Gastrocnemius medialis (tissue), 4 donors: ENCODE data around the gene TP63. TPM values are rescaled to one million over a fixed set of nuclear protein-coding genes. Genes with fewer than 3 reads are reported as not detected.

Source experiments
- ATAC-seq, 2 donors: fragments of 150-250 bp; one replicate each; pipeline ENCODE4 v1.9.1; 2016
- DNase-seq, 2 donors: peaks; one replicate each; pipeline ENCODE4 v3.0.0-alpha.2; 2019
- H3K27ac ChIP-seq, 4 donors: fragments of 200-600 bp; sonication (generic); 1 replicate in 1 of 4; 2 replicates in 3 of 4; pipeline ENCODE4 v1.5.1; 2016 to 2018; ENCODE audit warnings: mild to moderate bottlenecking in 2 of 4, moderate library complexity in 1 of 4
- H3K27me3 ChIP-seq, 3 donors: fragments of 200-600 bp; sonication (generic) in 2 of 3; 1 replicate in 1 of 3; 2 replicates in 2 of 3; pipeline versions ENCODE4 v1.5.1 to v1.6.0; 2016 to 2019; ENCODE audit warnings: mild to moderate bottlenecking in 1 of 3, moderate library complexity in 1 of 3
- H3K36me3 ChIP-seq, 2 donors: fragments of 200-600 bp; sonication (generic) in 1 of 2; one replicate each; pipeline ENCODE4 v1.5.1; 2017 to 2018
- H3K4me1 ChIP-seq, 2 donors: fragments of 200-600 bp; sonication (generic) in 1 of 2; one replicate each; pipeline ENCODE4 v1.5.1; 2016 to 2017; ENCODE audit warnings: mild to moderate bottlenecking in 2 of 2
- H3K4me3 ChIP-seq, 4 donors: fragments of 200-600 bp; sonication (generic) in 3 of 4; 1 replicate in 1 of 4; 2 replicates in 3 of 4; pipeline ENCODE4 v1.5.1; 2016 to 2019; ENCODE audit warnings: mild to moderate bottlenecking in 2 of 4
- H3K9me3 ChIP-seq, 3 donors: fragments of 200-600 bp; sonication (generic) in 2 of 3; 1 replicate in 1 of 3; 2 replicates in 2 of 3; pipeline ENCODE4 v1.5.1; 2016 to 2019
- POLR2A ChIP-seq, 2 donors: fragments of 450-650 bp; IDR thresholded peaks; one replicate each; pipeline ENCODE4 v1.6.1; 2017; ENCODE audit warnings: antibody characterized with exemption in 2 of 2, mild to moderate bottlenecking in 2 of 2, moderate library complexity in 2 of 2
- in situ Hi-C, 4 donors: fragments of 200-750 bp; cut with MboI; loops; one replicate each; pipeline versions ENCODE4 v1.15.0 to v1.8.0; 2017; ENCODE audit warnings: low sequenced_read_pairs in 4 of 4
- intact Hi-C: fragments of 100-400 bp; cut with DNase I; formaldehyde crosslinking; loops from one replicate; pipeline ENCODE4 v1.15.1; 2023; ENCODE audit warnings: low total_unique reads
- total RNA-seq, 4 donors: library from RNA; depleted of rRNA; stranded (reverse); fragments of >200 nt; gene quantifications; one replicate each; pipeline versions ENCODE4 v1.1.0 to v1.2.3, GENCODE V29; 2016
- TF ChIP-seq, protein P1 (sequence below), 5 experiments: fragments of 450-650 bp in 3 of 5; fragments of 200-600 bp in 2 of 5; sonication (generic) in 2 of 5; IDR thresholded peaks in 4 of 5; conservative IDR thresholded peaks in 1 of 5; 1 replicate in 4 of 5; 2 replicates in 1 of 5; pipeline ENCODE4 v1.5.1; 2016 to 2019; ENCODE audit warnings: antibody characterized with exemption in 5 of 5, mild to moderate bottlenecking in 3 of 5, moderate library complexity in 3 of 5

The TP63 gene
- total RNA-seq, 4 donors from 2014 or later, result 5.2 to 38.8 (median 25.8) TPM

DNA sequence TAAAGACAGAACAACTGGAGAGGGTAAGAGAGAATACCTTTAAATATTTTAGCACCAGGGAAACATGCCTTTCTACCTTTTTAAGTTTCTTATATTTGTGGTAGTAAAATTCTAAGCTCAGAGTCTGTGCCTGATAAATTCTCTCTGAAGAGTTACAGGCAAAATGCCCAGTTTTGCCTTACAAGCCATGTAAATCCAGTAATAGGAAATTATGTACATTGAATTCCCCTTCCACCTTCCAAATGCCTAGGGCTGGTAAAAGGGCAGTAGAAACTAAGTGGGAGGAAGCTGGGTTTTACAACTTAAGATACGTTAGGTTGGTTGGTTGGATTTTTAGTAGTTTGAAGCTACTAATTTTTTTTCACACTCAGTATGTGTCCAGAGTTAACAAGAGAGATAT, 43.1 kb upstream of the TP63 start:
- in situ Hi-C loops, result no loop called here
- no peak overlapping the region for H3K27ac ChIP-seq

GRCh38 chr3:189588475-189589178, 42.6 kb upstream of the TP63 start:
- ATAC-seq (no peak), DNase-seq (no peak)
- no peaks in the 10 kb centered on the region for H3K9me3 ChIP-seq
- TF ChIP-seq, protein P1, sequence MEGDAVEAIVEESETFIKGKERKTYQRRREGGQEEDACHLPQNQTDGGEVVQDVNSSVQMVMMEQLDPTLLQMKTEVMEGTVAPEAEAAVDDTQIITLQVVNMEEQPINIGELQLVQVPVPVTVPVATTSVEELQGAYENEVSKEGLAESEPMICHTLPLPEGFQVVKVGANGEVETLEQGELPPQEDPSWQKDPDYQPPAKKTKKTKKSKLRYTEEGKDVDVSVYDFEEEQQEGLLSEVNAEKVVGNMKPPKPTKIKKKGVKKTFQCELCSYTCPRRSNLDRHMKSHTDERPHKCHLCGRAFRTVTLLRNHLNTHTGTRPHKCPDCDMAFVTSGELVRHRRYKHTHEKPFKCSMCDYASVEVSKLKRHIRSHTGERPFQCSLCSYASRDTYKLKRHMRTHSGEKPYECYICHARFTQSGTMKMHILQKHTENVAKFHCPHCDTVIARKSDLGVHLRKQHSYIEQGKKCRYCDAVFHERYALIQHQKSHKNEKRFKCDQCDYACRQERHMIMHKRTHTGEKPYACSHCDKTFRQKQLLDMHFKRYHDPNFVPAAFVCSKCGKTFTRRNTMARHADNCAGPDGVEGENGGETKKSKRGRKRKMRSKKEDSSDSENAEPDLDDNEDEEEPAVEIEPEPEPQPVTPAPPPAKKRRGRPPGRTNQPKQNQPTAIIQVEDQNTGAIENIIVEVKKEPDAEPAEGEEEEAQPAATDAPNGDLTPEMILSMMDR (IDR thresholded peaks at IDR 0.05 in 4 of 5, conservative IDR thresholded peaks at IDR 0.05 in 1 of 5), result no peak
- no peak for TF ChIP-seq POLR2A (IDR thresholded peaks at IDR 0.05)
- H3K27ac ChIP-seq, result no peak overlapping the region
- H3K27me3 ChIP-seq, result no peaks in the 10 kb centered on the region
- intact Hi-C loops (no loop called here), in situ Hi-C loops (no loop called here)
- H3K4me3 ChIP-seq, result no peak overlapping the region
- H3K36me3 ChIP-seq, result no peaks in the 10 kb centered on the region
- H3K4me1 ChIP-seq, result peaks cover 0 to 6% of the 10 kb centered on the region in 2 donors

More for the DNA sequence above, 43.1 kb upstream of the TP63 start:
- TF ChIP-seq POLR2A (IDR thresholded peaks at IDR 0.05), result no peak
- TF ChIP-seq, protein P1 (IDR thresholded peaks at IDR 0.05 in 4 of 5, conservative IDR thresholded peaks at IDR 0.05 in 1 of 5), result no peak
- ATAC-seq (no peak), DNase-seq (no peak)
- no peaks in the 10 kb centered on the region for H3K36me3 ChIP-seq
- H3K4me1 ChIP-seq, result peaks cover 0 to 6% of the 10 kb centered on the region in 2 donors
- H3K9me3 ChIP-seq, result no peaks in the 10 kb centered on the region
- H3K4me3 ChIP-seq, result no peak overlapping the region
- intact Hi-C loops, result no loop called here
- no peaks in the 10 kb centered on the region for H3K27me3 ChIP-seq

- H3K4me3 ChIP-seq, result no peak overlapping the region
- in situ Hi-C loops, result no loop called here
- intact Hi-C loops, result no loop called here
- DNase-seq, result no peak
- no peak for TF ChIP-seq POLR2A (IDR thresholded peaks at IDR 0.05)
- TF ChIP-seq, protein P1 (IDR thresholded peaks at IDR 0.05 in 4 of 5, conservative IDR thresholded peaks at IDR 0.05 in 1 of 5), result no peak
- H3K4me1 ChIP-seq, result peaks cover 0 to 6% of the 10 kb centered on the region in 2 donors
- ATAC-seq, result no peak
- H3K9me3 ChIP-seq, result no peaks in the 10 kb centered on the region
- no peak overlapping the region for H3K27ac ChIP-seq
- no peaks in the 10 kb centered on the region for H3K36me3 ChIP-seq
- H3K27me3 ChIP-seq, result no peaks in the 10 kb centered on the region
Measured at GRCh38 chr3:189589179-189589569, 42.0 kb upstream of the TP63 start.

GRCh38 chr3:189590223-189590622, 41.0 kb upstream of the TP63 start:
- TF ChIP-seq POLR2A (IDR thresholded peaks at IDR 0.05), result no peak
- TF ChIP-seq, protein P1 (IDR thresholded peaks at IDR 0.05 in 4 of 5, conservative IDR thresholded peaks at IDR 0.05 in 1 of 5), result no peak
- Histone ChIP-seq H3K4me1 (peaks cover 0 to 6% of the 10 kb centered on the region in 2 donors), H3K9me3 (no peaks in the 10 kb centered on the region), H3K27ac (no peak overlapping the region), H3K4me3 (no peak overlapping the region), H3K36me3 (no peaks in the 10 kb centered on the region), H3K27me3 (no peaks in the 10 kb centered on the region)
- DNase-seq (no peak), ATAC-seq (no peak)
- in situ Hi-C loops (no loop called here), intact Hi-C loops (no loop called here)
